Measurements from ENCODE around the gene NME7. TPM values are rescaled to one million over a fixed set of nuclear protein-coding genes. Genes with fewer than 3 reads are reported as not detected.

NME7 gene
- polyA plus RNA-seq, 1 of the 3 experiments (the other 2 are of a cell fraction) = 13.7 TPM

GRCh38 chr1:169092399-169092798 lies 275.2 kb downstream of the NME7 start:
- POLR2A ChIA-PET = interaction anchor here (3.2 kb wide), 1 partner anchor 13 kb away, joined by 8 read pairs; no protein-coding TSS in a partner anchor

GRCh38 chr1:169091480-169091941 lies 276.1 kb downstream of the NME7 start:
- no peak for DNase-seq
- WGBS (ENCODE audit: low lambda C conversion rate) = 87% methylated on average over 4 of the region's 4 CpGs
- ChIA-PET CTCF (interaction anchor here (1.2 kb wide), 1 partner anchor 10 kb away, joined by 3 read pairs; no protein-coding TSS in a partner anchor), POLR2A (no interaction called here)
- Histone ChIP-seq H3F3A (replicated peaks; ENCODE audit: insufficient read depth) (no peaks in the 10 kb centered on the region), H3K9me2 (no peaks in the 10 kb centered on the region), H3K79me2 (ENCODE audit: insufficient read depth) (no peaks in the 10 kb centered on the region), H2AFZ (ENCODE audit: low read depth) (peak overlapping the region; percentile 21; the same call in 1 of the 2 replicates), H3K4me2 (no peak overlapping the region), H3K9me3 (no peaks in the 10 kb centered on the region), H3K9ac (no peak overlapping the region), H3K36me3 (replicated peaks in 1 of 2; ENCODE audit: control insufficient read depth in 1 of 2, insufficient read depth in 2 of 2, low read length in 1 of 2) (no peaks in the 10 kb centered on the region), H3K4me3 (ENCODE audit: low read depth in 2 of 2, low read length in 1 of 2) (no peak overlapping the region), H4K20me1 (ENCODE audit: insufficient read depth) (no peaks in the 10 kb centered on the region), H3K27me3 (ENCODE audit: insufficient read depth) (no peaks in the 10 kb centered on the region), H3K4me1 (ENCODE audit: control insufficient read depth in 1 of 2, insufficient read depth in 2 of 2, low read depth in 1 of 2, low read length in 1 of 2) (peaks cover 0 to 17% of the 10 kb centered on the region in 2 experiments; a peak in 2 of 4 replicates), H3K27ac (ENCODE audit: low read depth in 2 of 2, low read length in 1 of 2) (no peak overlapping the region)
- TF ChIP-seq NFIC (IDR thresholded peaks at IDR 0.05; ENCODE audit: borderline replicate concordance) (peak; percentile 48; the same call in 1 of the 2 replicates), TCF12 (IDR thresholded peaks at IDR 0.05) (peak; percentile 27; the same call in 1 of the 2 replicates), YY1 (IDR thresholded peaks at IDR 0.05; ENCODE audit: low read depth) (peak; percentile 52; the same call in 1 of the 2 replicates), SIN3A (IDR thresholded peaks at IDR 0.05; ENCODE audit: borderline replicate concordance, low read depth, low read length) (no peak), ELF1 (IDR thresholded peaks at IDR 0.05) (no peak), FOSL2 (IDR thresholded peaks at IDR 0.05; ENCODE audit: borderline replicate concordance, low read depth) (peak; percentile 14; the same call in 1 of the 2 replicates), MAX (IDR thresholded peaks at IDR 0.05; ENCODE audit: low read depth) (0 out of 2 replicates have a peak, but pooled peaks have one; percentile 11), PBX3 (IDR thresholded peaks at IDR 0.05) (peak; percentile 25; the same call in 1 of the 2 replicates)

More at GRCh38 chr1:169092399-169092798, 275.2 kb downstream of the NME7 start:
- Histone ChIP-seq H3K4me3 (ENCODE audit: low read depth in 2 of 2, low read length in 1 of 2) (no peak overlapping the region), H3K4me2 (no peak overlapping the region), H3K36me3 (replicated peaks in 1 of 2; ENCODE audit: control insufficient read depth in 1 of 2, insufficient read depth in 2 of 2, low read length in 1 of 2) (no peaks in the 10 kb centered on the region), H3K9me2 (no peaks in the 10 kb centered on the region), H4K20me1 (ENCODE audit: insufficient read depth) (no peaks in the 10 kb centered on the region), H3K4me1 (ENCODE audit: control insufficient read depth in 1 of 2, insufficient read depth in 2 of 2, low read depth in 1 of 2, low read length in 1 of 2) (peaks cover 0 to 10% of the 10 kb centered on the region in 2 experiments; a peak in 2 of 4 replicates), H3K9me3 (no peaks in the 10 kb centered on the region), H3K9ac (no peak overlapping the region), H3K27me3 (ENCODE audit: insufficient read depth) (no peaks in the 10 kb centered on the region), H3K27ac (ENCODE audit: low read depth in 2 of 2, low read length in 1 of 2) (no peak overlapping the region), H2AFZ (ENCODE audit: low read depth) (no peak overlapping the region), H3F3A (replicated peaks; ENCODE audit: insufficient read depth) (no peaks in the 10 kb centered on the region), H3K79me2 (ENCODE audit: insufficient read depth) (no peaks in the 10 kb centered on the region)
- no peak for DNase-seq
- CTCF ChIA-PET = interaction anchor here (1.2 kb wide), 1 partner anchor 9 kb away, joined by 3 read pairs; no protein-coding TSS in a partner anchor
- TF ChIP-seq GATA2 (CRISPR knock-in tag; IDR thresholded peaks at IDR 0.05) (no peak), MXI1 (IDR thresholded peaks at IDR 0.05; ENCODE audit: low read depth, low read length) (no peak), ELF1 (IDR thresholded peaks at IDR 0.05) (no peak), IRF3 (IDR thresholded peaks at IDR 0.05; ENCODE audit: low read depth, low read length) (no peak), RAD21 (IDR thresholded peaks at IDR 0.05; ENCODE audit: low read length) (no peak), FOXJ3 (CRISPR knock-in tag; IDR thresholded peaks at IDR 0.05) (no peak), MEF2A (IDR thresholded peaks at IDR 0.05; ENCODE audit: borderline replicate concordance, low read depth) (no peak), ZBTB33 (IDR thresholded peaks at IDR 0.05; ENCODE audit: borderline replicate concordance, low read depth) (no peak), TAF1 (IDR thresholded peaks at IDR 0.05; ENCODE audit: borderline replicate concordance, low read depth, low read length) (no peak), JUND (IDR thresholded peaks at IDR 0.05) (no peak), NRF1 (IDR thresholded peaks at IDR 0.05; ENCODE audit: low read depth, low read length) (no peak), SMC3 (IDR thresholded peaks at IDR 0.05; ENCODE audit: low read depth, low read length) (no peak)
- TF ChIP-seq, protein P1, sequence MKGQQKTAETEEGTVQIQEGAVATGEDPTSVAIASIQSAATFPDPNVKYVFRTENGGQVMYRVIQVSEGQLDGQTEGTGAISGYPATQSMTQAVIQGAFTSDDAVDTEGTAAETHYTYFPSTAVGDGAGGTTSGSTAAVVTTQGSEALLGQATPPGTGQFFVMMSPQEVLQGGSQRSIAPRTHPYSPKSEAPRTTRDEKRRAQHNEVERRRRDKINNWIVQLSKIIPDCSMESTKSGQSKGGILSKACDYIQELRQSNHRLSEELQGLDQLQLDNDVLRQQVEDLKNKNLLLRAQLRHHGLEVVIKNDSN (IDR thresholded peaks at IDR 0.05; ENCODE audit: borderline replicate concordance, low read depth) = no peak
- whole genome bisulfite sequencing (ENCODE audit: low lambda C conversion rate) = 94% methylated on average over 2 of the region's 2 CpGs

Measured in SK-N-SH (cell line).